ENCODE results near the gene GLUD1.
"Not testable (repeated sequence)": the region's sequence is repeated elsewhere in the genome, so short reads cannot be mapped to it uniquely, and the experiment has no call there.

The GLUD1 gene

DNA sequence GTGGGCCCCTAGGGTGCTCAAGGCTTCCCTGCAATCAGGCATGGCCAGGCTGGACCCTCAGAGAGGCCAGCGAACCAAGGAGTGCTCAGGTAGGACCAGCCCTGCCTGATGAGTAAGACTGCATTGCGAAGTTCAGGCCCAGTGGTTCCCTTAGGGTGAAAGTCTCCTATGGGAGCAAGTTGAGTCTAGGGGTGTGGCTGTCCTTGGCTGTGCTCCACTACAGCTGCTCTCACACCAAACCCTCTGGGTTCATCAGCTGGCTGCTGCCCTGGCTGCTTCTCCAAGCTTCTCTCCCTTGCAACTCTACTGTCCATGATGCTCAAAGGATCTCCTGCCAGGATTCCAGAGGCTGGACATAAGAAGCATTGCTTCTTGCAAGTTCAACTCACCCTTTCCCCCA, 55.9 kb downstream of the GLUD1 start:
- DNase-seq: no peak

DNA sequence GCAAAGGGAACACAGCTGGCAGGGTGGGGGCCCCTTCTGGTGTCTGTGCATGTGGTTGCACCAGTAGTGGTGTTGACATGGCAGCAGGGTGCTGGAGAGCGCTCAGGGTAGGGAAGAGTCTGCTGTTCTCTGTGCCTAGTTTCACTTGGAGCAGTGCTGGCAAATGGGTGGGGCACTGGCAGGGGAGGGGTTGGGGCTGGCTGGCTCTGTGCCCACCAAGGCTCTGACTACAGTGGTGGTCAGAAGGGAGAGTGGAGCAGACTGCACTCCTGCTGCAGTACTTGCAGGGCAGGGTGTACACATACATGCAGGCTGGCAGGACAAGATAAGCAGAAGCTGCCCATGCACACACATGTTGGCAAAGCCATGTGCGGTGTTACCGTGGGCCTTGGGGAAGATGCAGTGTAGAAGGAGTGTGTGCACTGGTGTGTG, 56.3 kb downstream of the GLUD1 start:
- DNase-seq: no peak

DNA sequence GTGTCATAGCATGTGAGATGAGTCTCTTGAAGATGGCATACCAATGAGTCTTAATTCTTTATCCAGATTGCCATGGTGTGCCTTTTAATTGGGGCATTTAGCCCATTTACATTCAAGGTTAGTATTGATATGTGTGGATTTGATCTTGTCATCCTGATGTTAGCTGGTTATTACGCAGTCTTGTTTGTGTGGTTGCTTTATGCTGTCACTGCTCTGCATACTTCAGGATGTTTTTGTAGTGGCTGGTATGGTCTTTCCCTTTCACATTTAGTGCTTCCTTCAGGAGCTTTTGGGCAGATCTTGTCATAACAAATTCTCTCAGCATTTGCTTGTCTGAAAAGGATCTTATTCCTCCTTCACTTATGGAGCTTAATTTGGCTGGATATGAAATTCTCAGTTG, 58.0 kb downstream of the GLUD1 start:
- DNase-seq: no peak

DNA sequence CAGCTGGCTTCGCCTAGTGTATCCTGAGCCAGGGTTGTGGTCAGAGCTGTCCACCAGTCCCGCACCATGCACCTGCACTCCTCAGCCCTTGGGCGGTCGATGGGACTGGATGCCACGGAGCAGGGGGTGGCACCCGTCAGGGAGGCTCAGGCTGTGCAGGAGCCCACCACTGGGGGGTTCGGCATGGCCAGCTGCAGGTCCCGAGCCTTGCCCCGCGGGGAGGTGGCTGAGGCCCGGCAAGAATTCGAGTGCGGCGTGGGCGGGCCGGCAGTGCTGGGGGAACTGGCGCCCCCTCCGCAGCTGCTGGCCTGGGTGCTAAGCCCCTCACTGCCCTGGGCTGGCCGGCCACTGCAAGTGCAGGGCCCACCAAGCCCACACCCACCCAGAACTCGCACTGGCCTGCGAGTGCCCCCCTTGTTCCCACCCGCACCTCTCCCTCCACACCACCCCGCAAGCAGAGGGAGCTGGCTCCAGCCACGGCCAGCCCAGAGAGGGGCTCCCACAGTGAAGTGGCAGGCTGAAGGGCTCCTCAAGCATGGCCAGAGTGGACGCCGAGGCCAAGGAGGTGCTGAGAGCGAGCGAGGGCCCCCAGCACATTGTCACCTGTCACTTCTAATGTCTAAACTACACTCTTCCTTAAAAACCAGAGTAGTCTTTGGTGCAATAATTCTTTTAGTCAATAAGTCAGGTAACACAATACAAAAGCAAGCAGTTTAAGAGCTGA, 63.6 kb downstream of the GLUD1 start:
- DNase-seq: no peak

DNA sequence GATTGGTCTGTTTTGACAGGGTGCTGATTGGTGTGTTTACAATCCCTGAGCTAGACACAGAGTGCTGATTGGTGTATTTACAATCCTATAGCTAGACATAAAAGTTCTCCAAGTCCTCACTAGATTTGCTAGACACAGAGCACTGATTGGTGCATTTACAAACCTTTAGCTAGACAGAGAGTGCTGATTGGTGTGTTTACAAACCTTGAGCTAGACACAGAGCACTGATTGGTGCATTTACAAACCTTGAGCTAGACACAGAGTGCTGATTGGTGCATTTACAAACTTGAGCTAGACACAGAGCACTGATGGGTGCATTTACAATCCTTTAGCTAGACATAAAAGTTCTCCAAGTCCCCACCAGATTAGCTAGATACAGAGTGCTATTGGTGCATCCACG, 64.2 kb downstream of the GLUD1 start:
- DNase-seq: not testable (repeated sequence)

DNA sequence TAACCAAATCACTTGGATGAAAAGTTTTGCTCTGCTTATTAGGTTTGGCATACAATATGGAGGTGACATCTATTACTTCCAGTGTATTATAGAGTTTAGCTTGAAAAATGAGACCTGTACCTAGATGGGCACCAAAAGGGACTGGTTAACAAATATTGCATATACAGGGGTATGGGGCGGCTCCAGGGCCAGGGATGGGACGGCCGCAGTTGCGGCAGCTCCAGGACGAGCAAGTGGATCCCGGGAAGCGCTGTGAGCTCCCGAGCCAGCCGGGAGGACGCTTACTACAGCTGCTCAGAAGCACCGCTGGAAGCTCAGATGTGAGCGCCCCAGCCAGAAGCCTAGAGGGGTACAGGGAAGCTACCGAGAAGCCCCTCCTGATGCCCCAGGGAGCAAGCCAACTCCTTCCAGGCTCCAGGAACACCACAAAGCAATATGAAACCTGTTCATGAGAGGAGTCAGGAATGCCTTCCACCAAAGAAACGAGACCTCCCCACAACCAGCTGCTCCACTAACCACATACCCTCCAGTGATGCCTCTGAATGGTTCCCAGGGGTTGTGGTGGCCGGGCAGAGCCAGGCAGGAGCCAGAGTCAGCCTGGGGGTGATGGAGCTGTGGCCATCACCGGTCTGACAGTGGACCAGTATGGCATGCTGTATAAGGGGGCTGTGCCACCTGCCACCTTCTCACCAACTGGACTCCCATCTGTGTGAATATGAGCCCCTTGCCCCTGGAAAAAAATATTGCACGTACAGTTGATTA, 67.7 kb downstream of the GLUD1 start:
- DNase-seq: not testable (repeated sequence)

DNA sequence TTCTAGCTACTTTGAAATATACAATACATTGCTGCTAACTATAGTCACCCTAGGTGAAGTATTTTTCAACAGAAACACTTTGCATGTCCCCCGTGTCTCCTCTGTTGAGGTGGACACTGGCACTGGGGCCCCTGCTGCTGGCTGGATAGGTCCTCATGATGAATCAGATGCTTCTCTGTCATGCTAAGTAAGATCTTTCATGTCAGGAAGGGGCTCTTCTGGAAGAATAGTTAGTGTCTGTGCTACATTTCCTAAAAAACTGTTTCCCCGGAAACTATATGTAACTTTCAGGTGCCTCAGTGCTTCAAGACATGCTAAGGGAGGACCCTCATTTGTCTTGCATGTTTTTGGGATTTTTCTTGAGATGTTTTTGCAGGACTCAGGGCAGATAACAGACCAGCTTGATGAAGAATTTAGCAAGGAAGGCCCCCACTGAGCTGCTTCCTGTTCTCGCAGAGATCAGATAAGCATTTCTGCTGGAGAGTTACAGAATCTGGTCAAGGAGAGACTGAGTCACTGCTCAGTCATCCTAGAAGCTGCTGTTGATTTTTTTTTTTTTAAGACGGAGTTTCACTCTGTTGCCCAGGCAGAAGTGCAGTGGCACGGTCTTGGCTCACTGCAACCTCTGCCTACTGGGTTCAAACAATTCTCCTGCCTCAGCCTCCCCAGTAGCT, 69.2 kb downstream of the GLUD1 start:
- not testable (repeated sequence) for DNase-seq

DNA sequence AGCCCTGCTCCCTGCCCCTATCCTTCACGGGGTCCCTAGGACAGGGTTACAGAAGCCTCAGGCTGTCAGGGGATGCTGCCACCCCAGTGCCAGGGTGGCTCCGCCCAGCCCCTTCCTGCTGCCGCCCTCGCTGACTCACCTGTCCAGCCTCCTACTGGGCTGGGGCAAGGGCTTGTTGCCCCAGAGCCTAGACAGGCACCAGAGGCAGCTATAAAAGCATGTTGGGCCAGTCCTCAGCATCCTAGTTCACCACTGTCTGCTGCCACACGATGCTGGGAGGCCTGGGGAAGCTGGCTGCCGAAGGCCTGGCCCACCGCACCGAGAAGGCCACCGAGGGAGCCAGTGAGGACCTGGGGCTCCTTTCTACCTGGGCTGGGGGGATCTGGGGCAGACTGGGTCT, 74.6 kb downstream of the GLUD1 start, which contains the start of gene FAM25A:
TSS of gene FAM25A (plus strand) at position 239 of the 400 bp plus-strand sequence. CDS start at position 270, 31 bp downstream.
- DNase-seq: not testable (repeated sequence)

DNA sequence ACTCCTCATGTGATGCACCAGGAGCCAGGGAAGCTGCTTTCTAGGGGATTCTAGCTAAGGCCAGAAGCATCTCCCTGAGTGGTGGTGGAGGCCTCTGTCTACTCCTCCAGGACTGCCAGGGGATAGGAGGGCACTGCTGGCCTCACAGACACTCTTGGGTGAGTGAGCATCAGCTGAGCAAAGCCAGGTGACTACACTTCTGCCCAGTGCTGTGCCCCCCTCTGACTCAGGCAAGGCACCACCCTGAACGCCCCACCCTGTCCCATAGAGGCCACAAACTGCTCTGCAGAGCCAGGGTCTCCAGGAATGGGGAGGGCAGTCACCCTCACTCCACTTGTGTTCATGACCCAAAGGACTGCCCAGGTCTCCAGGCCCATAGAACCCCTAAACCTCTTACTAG, 75.1 kb downstream of the GLUD1 start:
- not testable (repeated sequence) for DNase-seq

DNA sequence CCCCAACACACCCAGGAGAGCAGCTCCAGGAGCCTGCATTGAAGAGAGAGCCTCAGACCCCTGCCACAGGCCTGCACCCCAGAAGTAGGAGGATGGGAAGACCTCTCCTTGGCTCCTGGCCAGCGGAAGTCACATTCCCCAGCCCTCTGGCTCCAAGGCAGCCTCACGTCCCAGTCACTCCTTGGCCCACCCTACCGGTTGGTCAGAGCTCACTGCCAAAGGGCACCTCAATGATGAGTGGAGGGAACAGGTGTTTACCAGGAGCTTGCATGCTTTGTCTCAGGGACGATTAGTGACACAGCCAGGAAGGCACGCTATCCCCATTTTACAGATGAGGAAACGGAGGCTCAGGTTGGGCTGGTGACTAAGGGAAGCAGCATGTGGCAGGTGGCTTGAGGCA, 75.6 kb downstream of the GLUD1 start:
- not testable (repeated sequence) for DNase-seq

DNA sequence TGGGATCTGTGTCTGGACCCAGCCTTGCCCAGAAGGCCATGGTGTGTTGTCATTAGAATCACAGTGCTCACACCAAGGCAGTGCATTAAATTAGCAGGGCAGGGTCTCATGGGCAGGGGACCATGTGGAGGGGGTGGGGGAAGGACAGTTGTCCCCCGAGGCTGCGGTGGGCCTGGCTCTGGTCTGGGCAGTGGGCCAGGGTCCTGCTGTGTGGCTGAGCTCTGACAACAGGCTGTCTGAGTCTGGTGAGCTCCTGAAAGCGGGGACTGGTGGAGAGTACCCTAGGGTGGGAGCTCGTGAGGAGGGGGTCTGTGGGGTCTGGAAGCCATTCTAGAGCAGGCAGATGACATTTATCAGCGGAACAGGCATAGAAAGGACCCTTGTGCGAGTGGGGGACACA, 76.5 kb downstream of the GLUD1 start:
- DNase-seq: not testable (repeated sequence)

DNA sequence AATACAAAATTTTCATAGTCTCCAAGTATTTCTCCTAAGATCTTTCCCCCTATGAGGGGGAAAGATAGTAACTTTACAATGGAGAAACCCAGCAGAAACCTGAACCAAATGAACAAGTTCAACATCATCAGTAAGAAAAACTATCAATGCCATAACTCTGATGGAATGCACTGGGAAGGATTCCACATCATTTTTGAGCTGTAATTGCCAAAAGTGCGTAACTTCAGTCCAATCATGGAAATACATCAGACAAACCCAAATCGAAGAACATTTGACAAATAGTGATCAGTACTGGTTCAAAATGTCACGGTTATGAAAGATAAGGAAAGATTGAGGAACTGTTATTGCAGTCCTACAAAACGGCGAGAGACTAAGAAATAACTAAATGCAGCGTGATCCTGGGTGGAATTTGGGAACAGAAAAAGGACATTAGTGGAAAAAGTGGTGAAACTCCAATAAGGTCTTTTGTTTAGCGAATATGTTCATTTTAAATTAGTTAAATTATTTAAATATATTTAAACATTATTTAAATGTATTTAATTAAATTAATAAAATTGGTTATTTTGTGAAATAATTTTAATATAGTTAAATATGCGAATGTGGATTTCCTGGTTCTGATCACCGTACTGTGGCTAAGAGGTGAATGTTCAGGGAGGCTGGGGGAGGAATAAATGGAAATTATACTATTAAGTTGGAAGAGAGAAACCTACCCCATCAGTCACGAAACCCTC, 79.5 kb downstream of the GLUD1 start:
- not testable (repeated sequence) for DNase-seq

DNA sequence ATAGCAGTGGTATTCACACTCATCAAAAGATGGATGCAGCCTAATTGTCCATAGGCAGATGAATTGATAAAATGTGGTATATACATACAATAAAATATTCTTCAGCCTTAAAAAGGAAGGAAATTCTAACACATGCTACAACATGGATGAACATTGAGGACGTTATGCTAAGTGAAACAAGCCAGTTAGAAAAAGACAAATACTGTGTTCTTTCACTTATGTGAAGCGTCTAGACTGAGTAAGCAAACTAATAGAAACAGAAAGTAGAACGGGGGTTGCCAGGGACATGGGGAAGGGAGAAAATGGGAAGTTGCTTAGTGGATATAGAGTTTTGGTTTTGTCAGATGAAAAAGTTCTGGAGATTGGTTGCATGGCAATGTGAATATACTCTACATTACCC, 81.1 kb downstream of the GLUD1 start:
- DNase-seq: not testable (repeated sequence)

DNA sequence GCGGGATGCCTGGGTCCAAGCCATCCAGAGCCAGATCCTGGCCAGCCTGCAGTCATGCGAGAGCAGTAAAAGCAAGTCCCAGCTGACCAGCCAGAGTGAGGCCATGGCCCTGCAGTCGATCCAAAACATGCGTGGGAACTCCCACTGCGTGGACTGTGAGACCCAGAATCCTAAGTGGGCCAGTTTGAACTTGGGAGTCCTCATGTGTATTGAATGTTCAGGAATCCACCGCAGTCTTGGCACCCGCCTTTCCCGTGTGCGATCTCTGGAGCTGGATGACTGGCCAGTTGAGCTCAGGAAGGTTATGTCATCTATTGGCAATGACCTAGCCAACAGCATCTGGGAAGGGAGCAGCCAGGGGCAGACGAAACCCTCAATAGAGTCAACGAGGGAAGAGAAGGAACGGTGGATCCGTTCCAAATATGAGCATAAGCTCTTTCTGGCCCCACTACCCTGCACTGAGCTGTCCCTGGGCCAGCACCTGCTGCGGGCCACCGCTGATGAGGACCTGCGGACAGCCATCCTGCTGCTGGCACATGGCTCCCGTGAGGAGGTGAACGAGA, 85.4 kb downstream of the GLUD1 start:
- not testable (repeated sequence) for DNase-seq

DNA sequence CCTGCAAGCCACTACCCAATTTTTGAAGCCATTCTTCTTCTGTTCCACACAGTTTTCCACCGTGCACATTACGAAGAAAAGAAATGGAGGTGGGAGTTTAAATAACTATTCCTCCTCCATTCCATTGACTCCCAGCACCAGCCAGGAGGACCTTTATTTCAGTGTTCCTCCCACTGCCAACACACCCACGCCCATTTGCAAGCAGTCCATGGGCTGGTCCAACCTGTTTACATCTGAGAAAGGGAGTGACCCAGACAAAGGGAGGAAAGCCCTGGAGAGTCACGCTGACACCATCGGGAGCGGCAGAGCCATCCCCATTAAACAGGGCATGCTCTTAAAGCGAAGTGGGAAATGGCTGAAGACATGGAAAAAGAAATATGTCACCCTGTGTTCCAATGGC, 86.3 kb downstream of the GLUD1 start:
- not testable (repeated sequence) for DNase-seq

DNA sequence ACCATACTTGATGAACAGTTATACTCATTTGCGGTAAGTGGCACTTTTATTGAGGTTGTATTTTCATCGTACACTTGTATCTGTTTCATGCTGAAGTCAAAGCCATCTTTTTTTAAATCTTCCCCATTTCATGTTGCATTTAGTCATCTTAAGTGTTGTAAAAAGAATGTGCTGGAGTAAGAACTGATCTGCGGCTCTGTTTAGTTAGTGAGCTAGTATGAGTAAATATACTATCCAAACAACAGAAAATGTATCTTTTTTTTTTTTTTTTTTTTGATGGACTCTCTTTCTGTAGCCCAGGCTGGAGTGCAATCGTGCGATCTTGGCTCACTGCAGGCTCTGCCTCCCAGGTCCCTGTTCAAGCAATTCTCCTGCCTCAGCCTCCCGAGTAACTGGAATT, 87.0 kb downstream of the GLUD1 start:
- not testable (repeated sequence) for DNase-seq

DNA sequence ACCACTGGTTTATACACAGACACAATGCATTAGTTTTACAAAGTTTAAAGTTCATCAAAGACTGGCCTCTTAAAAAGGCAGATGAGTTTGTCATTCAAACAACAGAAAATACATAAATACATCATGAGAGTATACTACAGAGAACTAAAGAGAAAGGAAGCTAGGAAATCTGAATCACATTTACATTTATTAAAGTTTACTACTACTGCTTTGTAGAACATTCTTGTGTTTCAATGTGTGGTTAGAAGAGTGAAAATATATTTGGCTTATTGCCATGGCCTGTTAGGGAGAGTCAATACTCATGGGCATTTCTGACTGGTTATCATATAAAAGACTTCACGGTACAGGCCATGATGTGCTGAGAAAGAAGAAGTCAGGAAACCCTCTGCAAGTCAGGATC, 87.5 kb downstream of the GLUD1 start:
- DNase-seq: not testable (repeated sequence)

DNA sequence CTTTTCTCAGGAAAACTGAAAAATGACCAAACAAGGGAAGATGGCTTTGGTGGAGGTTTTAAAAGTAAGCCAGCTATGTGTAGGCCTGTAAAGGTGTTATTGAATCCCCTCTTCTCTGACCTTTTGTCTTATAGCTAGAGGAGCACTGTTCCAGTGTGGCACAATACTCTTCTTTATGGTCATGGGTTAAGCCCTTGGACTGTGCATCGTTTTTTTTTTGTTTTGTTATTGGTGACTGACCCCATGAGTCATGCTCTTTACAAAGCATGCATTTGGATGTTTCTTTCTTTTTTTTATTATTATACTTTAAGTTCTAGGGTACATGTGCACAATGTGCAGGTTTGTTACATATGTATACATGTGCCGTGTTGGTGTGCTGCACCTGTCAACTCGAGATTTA, 94.2 kb downstream of the GLUD1 start:
- no peak for DNase-seq
